CD4-positive, alpha-beta memory T cell (primary cell): ENCODE results near the gene MACROD2. TPM values are rescaled to one million over a fixed set of nuclear protein-coding genes. Genes with fewer than 3 reads are reported as not detected.

Experiments used
- CTCF ChIA-PET: fragments of 350-600 bp; sonication (Branson Sonifier 250); formaldehyde crosslinking; loops from one replicate; lab custom pipeline; 2021; ENCODE audit warnings: inconsistent platforms; ENCODE audit not compliant: partially characterized antibody; lab: Charles Lee
- POLR2A ChIA-PET: fragments of 350-600 bp; sonication (Branson Sonifier 250); formaldehyde crosslinking; loops from one replicate; lab custom pipeline; 2021; ENCODE audit not compliant: partially characterized antibody; lab: Charles Lee
- DNase-seq, 5 donors: peaks; one replicate each; pipeline versions ENCODE4 v3.0.0 to v3.0.0-alpha.2; 2020 to 2022; ENCODE audit warnings: mixed read lengths in 1 of 5
- H3K27ac ChIP-seq: one replicate; pipeline ENCODE4 v1.7.0; 2013; ENCODE audit warnings: low read depth, low read length
- H3K27me3 ChIP-seq: 2 replicates; pipeline ENCODE4 v1.7.0; 2013; ENCODE audit warnings: mild to moderate bottlenecking, low read length, moderate library complexity; ENCODE audit not compliant: insufficient read depth
- H3K36me3 ChIP-seq: 2 replicates; pipeline ENCODE4 v1.7.0; 2013; ENCODE audit warnings: mild to moderate bottlenecking, low read length, moderate library complexity; ENCODE audit not compliant: insufficient read depth
- H3K4me1 ChIP-seq: 2 replicates; pipeline ENCODE4 v1.7.0; 2013; ENCODE audit warnings: mild to moderate bottlenecking, low read length, moderate library complexity; ENCODE audit not compliant: insufficient read depth
- H3K4me3 ChIP-seq, 2 donors: one replicate each; pipeline ENCODE4 v1.7.0; 2013; ENCODE audit warnings: low read length in 2 of 2, mild to moderate bottlenecking in 1 of 2
- H3K9me3 ChIP-seq, 2 donors: one replicate each; pipeline ENCODE4 v1.7.0; 2013; ENCODE audit warnings: low read length in 2 of 2, control low read depth in 1 of 2; ENCODE audit not compliant: control insufficient read depth in 1 of 2
- H3K27ac Mint-ChIP-seq, 7 donors: one replicate each; pipeline ENCODE4 v1.8.0; 2020 to 2021; ENCODE audit warnings: mixed read lengths in 7 of 7, mild to moderate bottlenecking in 6 of 7, inconsistent platforms in 3 of 7, moderate library complexity in 3 of 7
- H3K27me3 Mint-ChIP-seq, 2 donors: one replicate each; pipeline ENCODE4 v1.8.0; 2020 to 2021; ENCODE audit warnings: mixed read lengths in 2 of 2
- H3K36me3 Mint-ChIP-seq, 2 donors: one replicate each; pipeline ENCODE4 v1.8.0; 2020 to 2021; ENCODE audit warnings: mixed read lengths in 2 of 2, inconsistent platforms in 1 of 2, mild to moderate bottlenecking in 1 of 2
- H3K4me1 Mint-ChIP-seq, 4 donors: one replicate each; pipeline ENCODE4 v1.8.0; 2020 to 2021; ENCODE audit warnings: mixed read lengths in 4 of 4, mild to moderate bottlenecking in 1 of 4
- H3K4me3 Mint-ChIP-seq, 8 donors: one replicate each; pipeline ENCODE4 v1.8.0; 2020 to 2021; ENCODE audit warnings: mixed read lengths in 8 of 8, mild to moderate bottlenecking in 7 of 8, moderate library complexity in 6 of 8, inconsistent platforms in 3 of 8
- H3K9me3 Mint-ChIP-seq, 8 donors: one replicate each; pipeline ENCODE4 v1.8.0; 2020 to 2021; ENCODE audit warnings: mixed read lengths in 8 of 8, mild to moderate bottlenecking in 5 of 8, inconsistent platforms in 3 of 8, moderate library complexity in 1 of 8
- intact Hi-C: fragments of 100-400 bp; cut with micrococcal nuclease; formaldehyde crosslinking; loops from one replicate; pipeline ENCODE4 v1.15.1; 2023
- polyA plus RNA-seq, 2 donors: library from polyadenylated mRNA; unstranded; fragments of 300-500 nt; fragmentation: Illumina TruSeq; gene quantifications; one replicate each; pipeline ENCODE4 v1.2.3, GENCODE V29; 2021
- total RNA-seq, 2 experiments: library from RNA; stranded (reverse); gene quantifications; one replicate each; pipeline ENCODE4 v1.2.3, GENCODE V29; 2021

MACROD2 gene
- total and polyA plus RNA-seq, 4 experiments from 2014 or later: not detected

- H3K4me3 ChIP-seq: no peak overlapping the region
- H3K27me3 ChIP-seq: no peaks in the 10 kb centered on the region
- H3K36me3 ChIP-seq: no peaks in the 10 kb centered on the region
- no peaks in the 10 kb centered on the region for H3K4me1 Mint-ChIP-seq
- POLR2A ChIA-PET: no interaction called here
- H3K36me3 Mint-ChIP-seq: no peaks in the 10 kb centered on the region
- no peak overlapping the region for H3K4me3 Mint-ChIP-seq
- H3K27ac Mint-ChIP-seq: no peak overlapping the region
- DNase-seq: no peak
- peaks cover 0 to 9% (median 0%) of the 10 kb centered on the region in 8 donors for H3K9me3 Mint-ChIP-seq
- H3K27me3 Mint-ChIP-seq: peaks cover 0 to 1% of the 10 kb centered on the region in 2 donors
- no peak overlapping the region for H3K27ac ChIP-seq
- no peaks in the 10 kb centered on the region for H3K4me1 ChIP-seq
- intact Hi-C loops: no loop called here
- CTCF ChIA-PET: no interaction called here
- H3K9me3 ChIP-seq: no peaks in the 10 kb centered on the region
These were observed 1935.3 kb downstream of the MACROD2 start for GRCh38 chr20:15930311-15931305.

DNA sequence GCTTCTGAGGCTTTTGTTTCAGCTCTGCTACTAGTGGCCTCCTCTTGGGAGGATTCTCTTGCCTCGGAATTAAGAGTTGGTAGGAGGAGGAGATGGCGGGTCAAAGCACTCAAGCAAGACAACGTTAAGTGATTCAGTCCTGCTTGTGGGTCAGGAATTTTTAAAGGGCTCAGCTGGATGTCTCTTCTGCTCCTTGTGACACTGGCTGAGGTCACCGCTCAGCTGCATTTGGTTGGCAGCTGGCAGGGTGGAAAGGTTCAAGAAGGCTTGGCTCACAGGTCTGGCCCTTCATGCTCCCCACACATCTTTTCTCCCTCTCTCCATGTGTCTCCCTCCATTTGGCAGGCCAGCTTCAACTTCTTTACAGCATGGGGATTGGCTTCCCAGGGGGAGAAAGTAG is 1936.6 kb downstream of the MACROD2 start:
- Mint-ChIP-seq H3K27ac (no peak overlapping the region), H3K4me1 (no peaks in the 10 kb centered on the region), H3K4me3 (no peak overlapping the region), H3K36me3 (no peaks in the 10 kb centered on the region), H3K27me3 (no peaks in the 10 kb centered on the region), H3K9me3 (peaks cover 0 to 3% (median 0%) of the 10 kb centered on the region in 8 donors)
- H3K36me3 ChIP-seq: no peaks in the 10 kb centered on the region
- H3K4me3 ChIP-seq: no peak overlapping the region
- H3K9me3 ChIP-seq: no peaks in the 10 kb centered on the region
- H3K27me3 ChIP-seq: no peaks in the 10 kb centered on the region
- CTCF ChIA-PET: no interaction called here
- intact Hi-C loops: no loop called here
- no peaks in the 10 kb centered on the region for H3K4me1 ChIP-seq
- no peak overlapping the region for H3K27ac ChIP-seq
- POLR2A ChIA-PET: no interaction called here
- no peak for DNase-seq

DNA sequence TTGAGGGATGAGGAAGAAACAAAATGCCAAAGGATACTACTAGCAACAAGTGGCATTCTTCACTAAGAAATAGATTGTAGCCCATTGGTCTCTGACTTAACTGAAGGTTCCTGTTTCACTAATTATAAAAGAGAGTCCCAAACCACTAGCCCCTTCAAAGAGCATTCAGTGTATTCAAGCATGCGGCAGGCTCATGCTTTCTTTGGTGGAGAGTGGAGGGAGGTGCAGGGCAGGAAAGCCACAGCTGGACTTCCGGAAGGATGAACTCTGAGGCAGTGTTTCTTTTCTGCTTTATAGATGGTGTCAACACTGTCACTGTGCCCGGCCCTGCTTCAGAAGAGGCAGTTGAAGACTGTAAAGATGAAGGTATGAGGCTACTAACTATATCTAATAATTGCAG is 1941.9 kb downstream of the MACROD2 start:
- ChIA-PET CTCF (no interaction called here), POLR2A (no interaction called here)
- intact Hi-C loops: no loop called here
- no peaks in the 10 kb centered on the region for H3K9me3 ChIP-seq
- no peak for DNase-seq
- H3K27ac Mint-ChIP-seq: no peak overlapping the region
- H3K4me3 ChIP-seq: no peak overlapping the region
- H3K27ac ChIP-seq: no peak overlapping the region
- H3K9me3 Mint-ChIP-seq: peaks cover 0 to 6% (median 0%) of the 10 kb centered on the region in 8 donors
- H3K36me3 Mint-ChIP-seq: no peaks in the 10 kb centered on the region
- no peak overlapping the region for H3K4me3 Mint-ChIP-seq
- H3K27me3 Mint-ChIP-seq: no peaks in the 10 kb centered on the region
- H3K4me1 Mint-ChIP-seq: no peaks in the 10 kb centered on the region
- no peaks in the 10 kb centered on the region for H3K36me3 ChIP-seq
- no peaks in the 10 kb centered on the region for H3K4me1 ChIP-seq
- H3K27me3 ChIP-seq: no peaks in the 10 kb centered on the region

DNA sequence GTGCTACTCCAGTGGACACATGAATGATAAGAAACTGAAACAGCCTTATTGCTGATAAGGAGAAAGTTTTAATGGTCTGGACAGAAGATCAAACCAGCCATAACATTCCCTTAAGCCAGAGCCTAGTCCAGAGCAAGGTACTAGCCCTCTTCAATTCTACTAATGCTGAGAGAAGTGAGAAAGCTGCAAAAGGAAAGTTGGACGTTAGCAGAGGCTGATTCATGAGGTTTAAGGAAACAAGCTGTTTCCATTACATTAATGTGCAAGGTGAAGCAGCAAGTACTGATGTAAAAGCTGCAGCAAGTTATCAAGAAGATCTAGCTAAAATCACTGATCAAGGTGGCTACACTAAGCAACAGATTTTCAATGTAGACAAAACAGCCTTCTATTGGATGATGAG is 1943.5 kb downstream of the MACROD2 start:
- no peak overlapping the region for H3K4me3 ChIP-seq
- CTCF ChIA-PET: no interaction called here

GRCh38 chr20:15940127-15940526 is 1944.8 kb downstream of the MACROD2 start:
- Histone ChIP-seq H3K27ac (no peak overlapping the region), H3K36me3 (no peaks in the 10 kb centered on the region), H3K9me3 (no peaks in the 10 kb centered on the region), H3K27me3 (no peaks in the 10 kb centered on the region), H3K4me3 (no peak overlapping the region), H3K4me1 (no peaks in the 10 kb centered on the region)
- no peaks in the 10 kb centered on the region for H3K36me3 Mint-ChIP-seq
- ChIA-PET POLR2A (no interaction called here), CTCF (no interaction called here)
- intact Hi-C loops: no loop called here
- no peaks in the 10 kb centered on the region for H3K27me3 Mint-ChIP-seq
- H3K9me3 Mint-ChIP-seq: peaks cover 0 to 4% (median 1%) of the 10 kb centered on the region in 8 donors
- no peak for DNase-seq
- H3K4me3 Mint-ChIP-seq: no peak overlapping the region
- no peak overlapping the region for H3K27ac Mint-ChIP-seq
- no peaks in the 10 kb centered on the region for H3K4me1 Mint-ChIP-seq

More for the DNA sequence above, 1943.5 kb downstream of the MACROD2 start:
- Histone ChIP-seq H3K9me3 (no peaks in the 10 kb centered on the region), H3K27me3 (no peaks in the 10 kb centered on the region), H3K4me1 (no peaks in the 10 kb centered on the region), H3K27ac (no peak overlapping the region), H3K36me3 (no peaks in the 10 kb centered on the region)
- POLR2A ChIA-PET: no interaction called here
- Mint-ChIP-seq H3K4me3 (no peak overlapping the region), H3K4me1 (no peaks in the 10 kb centered on the region), H3K36me3 (no peaks in the 10 kb centered on the region), H3K27me3 (no peaks in the 10 kb centered on the region), H3K27ac (no peak overlapping the region), H3K9me3 (peaks cover 0 to 6% (median 1%) of the 10 kb centered on the region in 8 donors)
- intact Hi-C loops: no loop called here
- no peak for DNase-seq

GRCh38 chr20:15942130-15942529 is 1946.8 kb downstream of the MACROD2 start:
- H3K4me1 Mint-ChIP-seq: no peaks in the 10 kb centered on the region
- no peaks in the 10 kb centered on the region for H3K4me1 ChIP-seq
- H3K27ac Mint-ChIP-seq: no peak overlapping the region
- ChIA-PET POLR2A (no interaction called here), CTCF (no interaction called here)
- H3K4me3 Mint-ChIP-seq: no peak overlapping the region
- no peak for DNase-seq
- no peaks in the 10 kb centered on the region for H3K27me3 ChIP-seq
- no peaks in the 10 kb centered on the region for H3K9me3 ChIP-seq
- H3K27me3 Mint-ChIP-seq: no peaks in the 10 kb centered on the region
- no peak overlapping the region for H3K27ac ChIP-seq
- peaks cover 0 to 7% (median 3%) of the 10 kb centered on the region in 8 donors for H3K9me3 Mint-ChIP-seq
- H3K36me3 ChIP-seq: no peaks in the 10 kb centered on the region
- no peaks in the 10 kb centered on the region for H3K36me3 Mint-ChIP-seq
- intact Hi-C loops: no loop called here
- no peak overlapping the region for H3K4me3 ChIP-seq

- ChIA-PET CTCF (no interaction called here), POLR2A (no interaction called here)
- no peak overlapping the region for H3K27ac Mint-ChIP-seq
- no peaks in the 10 kb centered on the region for H3K27me3 Mint-ChIP-seq
- H3K4me1 Mint-ChIP-seq: no peaks in the 10 kb centered on the region
- Histone ChIP-seq H3K27me3 (no peaks in the 10 kb centered on the region), H3K4me1 (no peaks in the 10 kb centered on the region), H3K4me3 (no peak overlapping the region), H3K9me3 (no peaks in the 10 kb centered on the region), H3K36me3 (no peaks in the 10 kb centered on the region), H3K27ac (no peak overlapping the region)
- H3K9me3 Mint-ChIP-seq: peaks cover 0 to 7% (median 2%) of the 10 kb centered on the region in 8 donors
- intact Hi-C loops: no loop called here
- H3K4me3 Mint-ChIP-seq: no peak overlapping the region
- DNase-seq: no peak
- H3K36me3 Mint-ChIP-seq: no peaks in the 10 kb centered on the region
These were observed 1950.0 kb downstream of the MACROD2 start for GRCh38 chr20:15945289-15945688.
